HG03097 (cell line): ENCODE measurements around the gene CLTB.

Source experiments
- ATAC-seq: cut with Tn5 transposase; IDR thresholded peaks from one replicate; pipeline ENCODE4 v1.9.1; 2021; ENCODE audit not compliant: unreplicated experiment, low FRiP score

Gene CLTB

GRCh38 chr5:176405656-176406435, 10.5 kb downstream of the CLTB start:
- ATAC-seq, result no peak

GRCh38 chr5:176401281-176402205, 14.8 kb downstream of the CLTB start:
- ATAC-seq, result no peak

- no peak for ATAC-seq
Observed at GRCh38 chr5:176400382-176401156, 15.8 kb downstream of the CLTB start.

- no peak for ATAC-seq
Observed at GRCh38 chr5:176397736-176398420, 18.5 kb downstream of the CLTB start.

GRCh38 chr5:176396330-176396729, 20.0 kb downstream of the CLTB start:
- ATAC-seq, result no peak

- ATAC-seq, result no peak
Observed at GRCh38 chr5:176394881-176395675, 21.3 kb downstream of the CLTB start.

GRCh38 chr5:176394096-176394495, 22.2 kb downstream of the CLTB start:
- no peak for ATAC-seq

GRCh38 chr5:176392526-176392925, 23.8 kb downstream of the CLTB start:
- no peak for ATAC-seq

- ATAC-seq, result no peak
Observed at GRCh38 chr5:176391999-176392398, 24.3 kb downstream of the CLTB start.

GRCh38 chr5:176391479-176391878, 24.9 kb downstream of the CLTB start:
- no peak for ATAC-seq

- ATAC-seq, result no peak
Observed at GRCh38 chr5:176389135-176390123, 26.9 kb downstream of the CLTB start.

- peak; percentile 84 for ATAC-seq
Observed at GRCh38 chr5:176388444-176389134, 27.8 kb downstream of the CLTB start, which contains the start of the genes HIGD2A and NOP16. Gene HIGD2A (plus strand): TSS chr5:176388751. CDS start chr5:176388820, 69 bp downstream. Gene NOP16 (minus strand): TSS chr5:176388598. CDS start chr5:176388539, 59 bp downstream.

GRCh38 chr5:176388003-176388443, 28.3 kb downstream of the CLTB start:
- ATAC-seq, result no peak

GRCh38 chr5:176387384-176387925, 28.9 kb downstream of the CLTB start:
- no peak for ATAC-seq

GRCh38 chr5:176386491-176386890, 29.8 kb downstream of the CLTB start:
- no peak for ATAC-seq

- ATAC-seq, result no peak
Observed at GRCh38 chr5:176384991-176385390, 31.3 kb downstream of the CLTB start.

GRCh38 chr5:176384366-176384930, 31.9 kb downstream of the CLTB start:
- ATAC-seq, result no peak
